Osteocyte (in vitro differentiated cells): Measurements from ENCODE around the gene TCERG1L. TPM values are rescaled to one million over a fixed set of nuclear protein-coding genes. Genes with fewer than 3 reads are reported as not detected.

Source experiments
- DNase-seq: peaks from one replicate; pipeline ENCODE4 v3.0.0; 2021; ENCODE audit warnings: mixed read lengths; ENCODE audit not compliant: unreplicated experiment; ENCODE audit errors: extremely low spot score
- H3K27ac Mint-ChIP-seq: one replicate; pipeline ENCODE4 v1.8.0; 2021; ENCODE audit warnings: mild to moderate bottlenecking, mixed read lengths; ENCODE audit not compliant: unreplicated experiment
- H3K27me3 Mint-ChIP-seq: one replicate; pipeline ENCODE4 v1.8.0; 2021; ENCODE audit warnings: mixed read lengths; ENCODE audit not compliant: unreplicated experiment
- H3K36me3 Mint-ChIP-seq: one replicate; pipeline ENCODE4 v1.8.0; 2021; ENCODE audit warnings: mixed read lengths; ENCODE audit not compliant: unreplicated experiment
- H3K4me1 Mint-ChIP-seq: one replicate; pipeline ENCODE4 v1.8.0; 2021; ENCODE audit warnings: mixed read lengths; ENCODE audit not compliant: unreplicated experiment
- H3K4me3 Mint-ChIP-seq: one replicate; pipeline ENCODE4 v1.8.0; 2021; ENCODE audit warnings: mild to moderate bottlenecking, moderate library complexity, mixed read lengths; ENCODE audit not compliant: unreplicated experiment
- H3K9me3 Mint-ChIP-seq: one replicate; pipeline ENCODE4 v1.8.0; 2021; ENCODE audit warnings: mixed read lengths; ENCODE audit not compliant: unreplicated experiment
- CTCF ChIP-seq: fragments of 200-600 bp; sonication (generic); IDR thresholded peaks from 2 replicates; pipeline ENCODE4 v1.5.0; 2021; ENCODE audit warnings: antibody characterized with exemption, mild to moderate bottlenecking, moderate library complexity
- total RNA-seq: library from RNA; stranded (reverse); gene quantifications from 2 replicates; pipeline ENCODE4 v1.2.1, GENCODE V29; 2021

Gene TCERG1L
- total RNA-seq, 1 donor from 2014 or later, result not detected

- DNase-seq, result no peak
- no peak for TF ChIP-seq CTCF
- peaks cover 32% of the 10 kb centered on the region for H3K9me3 Mint-ChIP-seq
- no peak overlapping the region for H3K4me3 Mint-ChIP-seq
- no peaks in the 10 kb centered on the region for H3K36me3 Mint-ChIP-seq
- H3K4me1 Mint-ChIP-seq, result no peaks in the 10 kb centered on the region
- H3K27me3 Mint-ChIP-seq, result no peaks in the 10 kb centered on the region
- no peak overlapping the region for H3K27ac Mint-ChIP-seq
These were observed 185.0 kb downstream of the TCERG1L start for GRCh38 chr10:131126321-131127137.

- H3K27me3 Mint-ChIP-seq, result no peaks in the 10 kb centered on the region
- peaks cover 27% of the 10 kb centered on the region for H3K9me3 Mint-ChIP-seq
- H3K4me3 Mint-ChIP-seq, result no peak overlapping the region
- H3K27ac Mint-ChIP-seq, result no peak overlapping the region
- no peaks in the 10 kb centered on the region for H3K36me3 Mint-ChIP-seq
- TF ChIP-seq CTCF, result no peak
- DNase-seq, result no peak
- no peaks in the 10 kb centered on the region for H3K4me1 Mint-ChIP-seq
These were observed 185.9 kb downstream of the TCERG1L start for GRCh38 chr10:131125511-131126225.

GRCh38 chr10:131124945-131125344, 186.6 kb downstream of the TCERG1L start:
- no peak for TF ChIP-seq CTCF
- Mint-ChIP-seq H3K27me3 (no peaks in the 10 kb centered on the region), H3K4me1 (no peaks in the 10 kb centered on the region), H3K9me3 (peaks cover 25% of the 10 kb centered on the region), H3K27ac (no peak overlapping the region), H3K36me3 (no peaks in the 10 kb centered on the region), H3K4me3 (no peak overlapping the region)
- DNase-seq, result no peak

GRCh38 chr10:131123496-131123895, 188.0 kb downstream of the TCERG1L start:
- TF ChIP-seq CTCF, result no peak
- Mint-ChIP-seq H3K4me3 (no peak overlapping the region), H3K4me1 (no peaks in the 10 kb centered on the region), H3K27ac (no peak overlapping the region), H3K27me3 (no peaks in the 10 kb centered on the region), H3K9me3 (peaks cover 16% of the 10 kb centered on the region), H3K36me3 (no peaks in the 10 kb centered on the region)
- DNase-seq, result no peak

GRCh38 chr10:131121511-131122035, 189.9 kb downstream of the TCERG1L start:
- Mint-ChIP-seq H3K9me3 (peaks cover 13% of the 10 kb centered on the region), H3K4me1 (no peaks in the 10 kb centered on the region), H3K4me3 (no peak overlapping the region), H3K36me3 (no peaks in the 10 kb centered on the region), H3K27me3 (no peaks in the 10 kb centered on the region), H3K27ac (no peak overlapping the region)
- no peak for TF ChIP-seq CTCF
- DNase-seq, result no peak
